ENCODE data around the gene SAV1.

GRCh38 chr14:50670196-50670865 is 2.2 kb upstream of the SAV1 start:
- no peak for TF ChIP-seq CTCF (conservative IDR thresholded peaks at IDR 0.05; ENCODE audit: low read depth, low read length)
- TF ChIP-seq EZH2phosphoT487 (IDR thresholded peaks at IDR 0.05; ENCODE audit: borderline replicate concordance, low read length): no peak

Data from PC-3 (cell line).